DMS79 (cell line): ENCODE data around the gene SLC7A7.
"Not testable (repeated sequence)": the region's sequence is repeated elsewhere in the genome, so short reads cannot be mapped to it uniquely, and the experiment has no call there.

Experiments
- DNase-seq: peaks from one replicate; lab custom pipeline; 2025; lab: John Stamatoyannopoulos, UW

SLC7A7 gene

GRCh38 chr14:22752422-22752821 lies 62.8 kb downstream of the SLC7A7 start:
- DNase-seq = no peak

GRCh38 chr14:22748631-22749068 lies 66.6 kb downstream of the SLC7A7 start:
- DNase-seq = no peak

- no peak for DNase-seq
These were observed 67.0 kb downstream of the SLC7A7 start for GRCh38 chr14:22748206-22748605.

- no peak for DNase-seq
These were observed 67.5 kb downstream of the SLC7A7 start for GRCh38 chr14:22747769-22748168.

- no peak for DNase-seq
These were observed 75.2 kb downstream of the SLC7A7 start for GRCh38 chr14:22740020-22740419.

GRCh38 chr14:22739423-22739822 lies 75.8 kb downstream of the SLC7A7 start:
- no peak for DNase-seq

- DNase-seq = no peak
These were observed 78.2 kb downstream of the SLC7A7 start for GRCh38 chr14:22737052-22737451.

- not testable (repeated sequence) for DNase-seq
These were observed 78.9 kb downstream of the SLC7A7 start for GRCh38 chr14:22736384-22736783.

GRCh38 chr14:22735096-22735495 lies 80.1 kb downstream of the SLC7A7 start:
- no peak for DNase-seq

- DNase-seq = no peak
These were observed 81.4 kb downstream of the SLC7A7 start for GRCh38 chr14:22733829-22734228.

GRCh38 chr14:22732062-22732461 lies 83.2 kb downstream of the SLC7A7 start:
- not testable (repeated sequence) for DNase-seq

GRCh38 chr14:22726012-22726411 lies 89.2 kb downstream of the SLC7A7 start:
- no peak for DNase-seq

- DNase-seq = not testable (repeated sequence)
These were observed 89.9 kb downstream of the SLC7A7 start for GRCh38 chr14:22725374-22725773.

GRCh38 chr14:22724847-22725246 lies 90.4 kb downstream of the SLC7A7 start:
- DNase-seq = not testable (repeated sequence)

GRCh38 chr14:22723815-22724214 lies 91.4 kb downstream of the SLC7A7 start:
- DNase-seq = no peak
